ENCODE results near the gene SLC4A4. TPM values are rescaled to one million over a fixed set of nuclear protein-coding genes. Genes with fewer than 3 reads are reported as not detected.

The SLC4A4 gene
- total RNA-seq, 1 donor from 2014 or later, result 3.0 TPM

DNA sequence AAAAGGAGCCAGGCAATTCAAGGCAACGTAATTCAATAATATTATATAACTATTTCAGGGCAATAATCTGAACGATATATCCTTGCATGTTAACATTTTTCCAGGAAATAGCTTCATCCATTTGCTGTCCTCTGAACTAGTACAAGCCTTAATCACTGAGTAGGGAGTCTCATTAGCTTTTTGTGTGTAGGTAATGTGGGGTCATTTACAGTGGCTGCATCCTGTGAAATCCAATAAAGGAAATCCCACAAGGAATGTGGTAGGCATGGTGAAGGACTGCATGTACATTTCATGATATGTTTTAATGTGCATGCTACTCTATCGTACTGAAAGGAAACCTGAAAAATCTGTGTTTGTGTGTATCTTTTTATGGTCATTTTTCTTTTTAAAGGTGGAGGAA lies 103.5 kb downstream of the SLC4A4 start:
- no peaks in the 10 kb centered on the region for H3K4me1 ChIP-seq (ENCODE audit: insufficient read depth, low read length)
- Mint-ChIP-seq H3K27ac (ENCODE audit: unreplicated experiment) (no peak overlapping the region), H3K9me3 (ENCODE audit: unreplicated experiment) (no peaks in the 10 kb centered on the region), H3K36me3 (ENCODE audit: low read depth, unreplicated experiment) (no peaks in the 10 kb centered on the region), H3K4me1 (ENCODE audit: low read depth, unreplicated experiment) (peaks cover 10% of the 10 kb centered on the region), H3K4me3 (ENCODE audit: unreplicated experiment) (no peak overlapping the region), H3K27me3 (ENCODE audit: low read depth, unreplicated experiment) (no peaks in the 10 kb centered on the region)
- FAIRE-seq (no peak), DNase-seq (ENCODE audit: low read depth) (no peak)
- no peaks in the 10 kb centered on the region for H3K9me3 ChIP-seq (ENCODE audit: insufficient read depth, low read depth, low read length)
- no peak overlapping the region for H3K9ac ChIP-seq (ENCODE audit: low read length)
- TF ChIP-seq EZH2 (IDR thresholded peaks at IDR 0.05; ENCODE audit: insufficient read depth, low read length) (no peak), CTCF (IDR thresholded peaks at IDR 0.05; ENCODE audit: insufficient read depth, low read depth, low read length) (no peak)
- no peak overlapping the region for H3K27ac ChIP-seq (ENCODE audit: low read depth, low read length)
- no peaks in the 10 kb centered on the region for H3K79me2 ChIP-seq (ENCODE audit: insufficient read depth, low read length)
- H3K36me3 ChIP-seq (ENCODE audit: insufficient read depth, low read length), result no peaks in the 10 kb centered on the region
- H4K20me1 ChIP-seq (ENCODE audit: insufficient read depth, low read length), result no peaks in the 10 kb centered on the region
- H3K4me3 ChIP-seq (ENCODE audit: insufficient read depth, low read depth, low read length), result no peak overlapping the region
- H2AFZ ChIP-seq (ENCODE audit: low read depth, low read length), result no peak overlapping the region
- H3K4me2 ChIP-seq (ENCODE audit: low read length), result no peak overlapping the region
- H3K27me3 ChIP-seq (ENCODE audit: insufficient read depth, low read length), result no peaks in the 10 kb centered on the region

DNA sequence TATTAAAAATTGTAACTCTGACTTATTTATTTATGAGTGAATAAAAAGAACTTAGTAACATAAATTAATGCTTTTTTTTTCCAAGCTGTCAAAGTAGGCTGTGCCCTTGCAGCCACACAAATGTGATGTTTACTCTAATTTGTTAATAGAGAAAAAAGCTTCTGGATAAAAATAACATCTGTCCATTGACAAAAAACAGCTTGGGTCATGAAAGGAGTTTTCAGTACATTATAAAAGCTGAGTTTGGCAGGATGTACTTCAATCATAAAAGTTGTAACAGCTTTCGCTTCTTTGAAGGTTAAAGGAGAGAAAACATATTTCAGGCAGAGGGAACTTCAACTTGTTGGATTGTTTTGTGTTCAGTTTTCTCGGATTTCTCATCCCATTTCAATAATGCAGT lies 105.6 kb downstream of the SLC4A4 start:
- FAIRE-seq, result no peak
- Mint-ChIP-seq H3K4me1 (ENCODE audit: low read depth, unreplicated experiment) (peaks cover 10% of the 10 kb centered on the region), H3K27me3 (ENCODE audit: low read depth, unreplicated experiment) (no peaks in the 10 kb centered on the region), H3K27ac (ENCODE audit: unreplicated experiment) (no peak overlapping the region), H3K36me3 (ENCODE audit: low read depth, unreplicated experiment) (no peaks in the 10 kb centered on the region), H3K9me3 (ENCODE audit: unreplicated experiment) (no peaks in the 10 kb centered on the region), H3K4me3 (ENCODE audit: unreplicated experiment) (no peak overlapping the region)
- Histone ChIP-seq H3K27me3 (ENCODE audit: insufficient read depth, low read length) (no peaks in the 10 kb centered on the region), H3K4me2 (ENCODE audit: low read length) (no peak overlapping the region), H2AFZ (ENCODE audit: low read depth, low read length) (no peak overlapping the region), H3K4me1 (ENCODE audit: insufficient read depth, low read length) (no peaks in the 10 kb centered on the region), H3K27ac (ENCODE audit: low read depth, low read length) (no peak overlapping the region), H3K4me3 (ENCODE audit: insufficient read depth, low read depth, low read length) (no peak overlapping the region), H3K9ac (ENCODE audit: low read length) (no peak overlapping the region), H4K20me1 (ENCODE audit: insufficient read depth, low read length) (no peaks in the 10 kb centered on the region), H3K36me3 (ENCODE audit: insufficient read depth, low read length) (no peaks in the 10 kb centered on the region), H3K9me3 (ENCODE audit: insufficient read depth, low read depth, low read length) (no peaks in the 10 kb centered on the region), H3K79me2 (ENCODE audit: insufficient read depth, low read length) (no peaks in the 10 kb centered on the region)
- no peak for DNase-seq (ENCODE audit: low read depth)
- TF ChIP-seq CTCF (IDR thresholded peaks at IDR 0.05; ENCODE audit: insufficient read depth, low read depth, low read length) (no peak), EZH2 (IDR thresholded peaks at IDR 0.05; ENCODE audit: insufficient read depth, low read length) (no peak)

GRCh38 chr4:71445811-71446210 lies 107.0 kb downstream of the SLC4A4 start:
- H2AFZ ChIP-seq (ENCODE audit: low read depth, low read length), result no peak overlapping the region
- no peaks in the 10 kb centered on the region for H3K9me3 ChIP-seq (ENCODE audit: insufficient read depth, low read depth, low read length)
- Mint-ChIP-seq H3K27me3 (ENCODE audit: low read depth, unreplicated experiment) (no peaks in the 10 kb centered on the region), H3K4me1 (ENCODE audit: low read depth, unreplicated experiment) (peaks cover 10% of the 10 kb centered on the region), H3K4me3 (ENCODE audit: unreplicated experiment) (no peak overlapping the region), H3K27ac (ENCODE audit: unreplicated experiment) (no peak overlapping the region), H3K36me3 (ENCODE audit: low read depth, unreplicated experiment) (no peaks in the 10 kb centered on the region), H3K9me3 (ENCODE audit: unreplicated experiment) (no peaks in the 10 kb centered on the region)
- no peaks in the 10 kb centered on the region for H4K20me1 ChIP-seq (ENCODE audit: insufficient read depth, low read length)
- no peak overlapping the region for H3K4me2 ChIP-seq (ENCODE audit: low read length)
- FAIRE-seq, result no peak
- TF ChIP-seq EZH2 (IDR thresholded peaks at IDR 0.05; ENCODE audit: insufficient read depth, low read length), result no peak
- no peak for TF ChIP-seq CTCF (IDR thresholded peaks at IDR 0.05; ENCODE audit: insufficient read depth, low read depth, low read length)
- no peaks in the 10 kb centered on the region for H3K79me2 ChIP-seq (ENCODE audit: insufficient read depth, low read length)
- H3K36me3 ChIP-seq (ENCODE audit: insufficient read depth, low read length), result no peaks in the 10 kb centered on the region
- H3K27ac ChIP-seq (ENCODE audit: low read depth, low read length), result no peak overlapping the region
- no peak for DNase-seq (ENCODE audit: low read depth)
- H3K4me3 ChIP-seq (ENCODE audit: insufficient read depth, low read depth, low read length), result no peak overlapping the region
- no peak overlapping the region for H3K9ac ChIP-seq (ENCODE audit: low read length)
- H3K4me1 ChIP-seq (ENCODE audit: insufficient read depth, low read length), result no peaks in the 10 kb centered on the region
- no peaks in the 10 kb centered on the region for H3K27me3 ChIP-seq (ENCODE audit: insufficient read depth, low read length)
